GM18861 (cell line): ENCODE measurements around the gene SEZ6L2.

Experiments
- ATAC-seq: cut with Tn5 transposase; IDR thresholded peaks from one replicate; pipeline ENCODE4 v1.9.1; 2021; ENCODE audit not compliant: unreplicated experiment

Gene SEZ6L2

GRCh38 chr16:29830774-29831173 lies 68.6 kb downstream of the SEZ6L2 start:
- ATAC-seq = no peak

DNA sequence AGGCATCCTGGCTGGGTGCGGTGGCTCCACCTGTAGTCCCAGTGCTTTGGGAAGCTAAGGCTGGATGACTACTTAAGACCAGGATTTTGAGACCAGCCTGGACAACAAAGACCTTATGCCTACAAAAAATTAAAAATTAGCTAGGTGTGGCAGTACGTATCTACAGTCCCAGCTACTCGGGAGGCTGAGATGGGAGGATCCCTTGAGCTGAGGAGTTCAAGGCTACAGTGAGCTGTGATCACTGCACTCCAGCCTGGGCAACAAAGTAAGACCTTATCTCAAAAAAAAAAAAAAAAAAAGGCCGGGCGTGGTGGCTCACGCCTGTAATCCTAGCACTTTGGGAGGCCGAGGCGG lies 73.0 kb downstream of the SEZ6L2 start:
- ATAC-seq = no peak

DNA sequence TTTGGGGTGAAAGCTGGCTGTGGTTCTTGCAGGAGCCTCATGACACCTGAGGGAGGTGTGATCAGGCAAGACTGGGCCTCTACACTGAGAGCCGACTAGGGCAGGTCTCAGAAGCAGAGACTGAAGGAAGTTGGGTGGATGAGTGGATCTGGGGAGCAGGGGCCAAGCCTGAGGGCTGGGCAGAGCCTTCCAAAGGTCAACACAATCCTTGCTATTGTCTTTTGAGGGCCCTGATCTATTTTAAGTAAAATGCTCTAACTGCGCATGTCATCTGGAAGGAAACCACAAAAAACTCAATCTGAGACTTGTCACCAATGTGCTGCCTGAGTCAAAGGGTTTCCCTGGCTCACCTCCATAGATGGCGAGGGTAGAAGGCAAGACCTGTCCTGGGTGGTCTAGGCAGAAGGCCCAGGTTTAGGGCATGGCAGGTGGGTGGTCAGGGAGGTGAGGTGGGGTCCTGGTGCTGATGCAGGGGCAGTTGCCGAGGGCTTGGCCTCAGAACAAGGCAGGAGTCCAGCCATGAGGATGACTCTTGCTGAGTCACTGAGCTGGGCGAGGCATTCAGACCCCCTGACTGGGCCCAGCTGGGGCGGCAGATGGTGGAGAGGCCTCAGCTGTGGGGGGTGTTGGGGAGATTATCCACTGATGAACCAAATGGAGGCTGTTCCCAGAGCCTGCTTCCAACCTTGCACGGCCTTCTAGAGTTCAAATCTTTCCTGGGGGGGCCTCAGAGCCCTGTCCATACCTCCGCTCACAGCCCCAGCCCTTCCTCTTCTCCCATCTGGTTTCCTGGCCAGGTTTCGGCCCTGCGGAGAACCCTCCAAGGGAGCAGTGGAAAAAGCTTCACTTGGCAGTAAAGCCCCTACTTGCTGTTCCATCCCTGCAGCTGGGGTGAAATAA lies 74.0 kb downstream of the SEZ6L2 start:
- no peak for ATAC-seq

DNA sequence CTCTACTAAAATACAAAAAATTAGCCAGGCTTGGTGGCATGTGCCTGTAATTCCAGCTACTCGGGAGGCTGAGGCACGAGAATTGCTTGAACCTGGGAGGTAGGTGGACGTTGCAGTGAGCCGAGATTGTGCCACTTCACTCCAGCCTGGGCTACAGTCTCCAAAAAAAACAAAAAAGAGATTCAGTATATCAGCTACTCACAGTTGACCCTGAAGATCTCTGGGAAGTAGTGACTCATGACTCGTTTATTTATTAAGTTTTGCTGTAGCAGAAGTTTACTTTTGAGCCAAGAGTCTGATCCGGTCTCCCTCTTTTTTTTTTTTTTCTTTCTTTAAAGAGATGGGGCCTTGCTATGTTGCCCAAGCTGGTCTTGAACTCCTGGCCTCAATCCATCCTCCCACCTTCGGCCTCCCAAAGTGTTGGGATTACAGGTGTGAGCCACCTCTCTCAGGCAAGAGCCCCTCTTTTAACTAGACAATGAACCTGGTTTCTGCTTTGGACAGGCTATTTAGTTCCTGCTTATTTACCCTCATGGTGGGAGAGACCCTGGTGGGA lies 74.7 kb downstream of the SEZ6L2 start:
- ATAC-seq = no peak

DNA sequence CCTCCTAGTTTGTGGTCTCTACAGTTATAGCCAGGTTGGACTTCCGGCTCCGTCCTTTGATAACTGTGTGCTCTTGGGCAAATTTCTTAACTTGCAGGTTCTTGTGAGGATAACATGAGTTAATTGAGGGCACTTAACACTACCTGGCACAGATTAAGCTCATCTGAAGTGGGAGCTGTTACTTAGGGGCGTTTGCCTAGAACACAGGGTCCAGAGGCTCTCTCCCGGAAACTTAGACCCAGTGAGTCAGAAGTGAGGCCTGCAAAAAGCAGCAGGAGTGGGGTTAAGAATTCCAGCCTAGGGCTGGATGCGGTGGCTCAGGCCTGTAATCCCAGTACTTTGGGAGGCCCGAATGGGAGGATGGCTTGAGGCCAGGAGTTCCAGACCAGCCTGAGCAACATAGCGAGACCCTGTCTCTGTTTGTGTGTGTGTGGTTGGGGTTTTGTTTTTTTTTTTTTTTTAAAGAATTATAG lies 77.7 kb downstream of the SEZ6L2 start:
- no peak for ATAC-seq
